ENCODE data around the gene GLRX3.
"Not testable (repeated sequence)": the region's sequence is repeated elsewhere in the genome, so short reads cannot be mapped to it uniquely, and the experiment has no call there.

GLRX3 gene

GRCh38 chr10:130196511-130197487, 60.6 kb downstream of the GLRX3 start:
- Histone ChIP-seq H3K27ac (ENCODE audit: low read depth, low read length, severe bottlenecking) (no peak overlapping the region), H3K9me3 (ENCODE audit: control insufficient read depth, low read length) (no peaks in the 10 kb centered on the region), H3K36me3 (ENCODE audit: control insufficient read depth, insufficient read depth, low read length) (no peaks in the 10 kb centered on the region), H3K4me1 (ENCODE audit: control insufficient read depth, insufficient read depth, low read length, poor library complexity, severe bottlenecking) (peaks cover 7% of the 10 kb centered on the region), H3K4me3 (ENCODE audit: extremely low read depth, insufficient read depth, low read length, poor library complexity, severe bottlenecking) (no peak overlapping the region)
- WGBS, 2 experiments (ENCODE audit: insufficient coverage in 2 of 2), result 97 to 98% methylated on average over 11 to 12 of the region's 15 CpGs

GRCh38 chr10:130198651-130199050, 62.5 kb downstream of the GLRX3 start:
- H3K4me1 ChIP-seq (ENCODE audit: control insufficient read depth, insufficient read depth, low read length, poor library complexity, severe bottlenecking), result peaks cover 5% of the 10 kb centered on the region
- WGBS, 2 experiments (ENCODE audit: insufficient coverage in 2 of 2), result 98 to 100% methylated on average over 5 to 6 of the region's 6 CpGs
- no peaks in the 10 kb centered on the region for H3K36me3 ChIP-seq (ENCODE audit: control insufficient read depth, insufficient read depth, low read length)
- no peak overlapping the region for H3K27ac ChIP-seq (ENCODE audit: low read depth, low read length, severe bottlenecking)
- no peaks in the 10 kb centered on the region for H3K9me3 ChIP-seq (ENCODE audit: control insufficient read depth, low read length)
- H3K4me3 ChIP-seq (ENCODE audit: extremely low read depth, insufficient read depth, low read length, poor library complexity, severe bottlenecking), result no peak overlapping the region

- H3K27ac ChIP-seq (ENCODE audit: low read depth, low read length, severe bottlenecking), result no peak overlapping the region
- no peak overlapping the region for H3K4me3 ChIP-seq (ENCODE audit: extremely low read depth, insufficient read depth, low read length, poor library complexity, severe bottlenecking)
- WGBS, 2 experiments (ENCODE audit: insufficient coverage in 2 of 2), result 86 to 89% methylated on average over 24 of the region's 26 CpGs
- no peaks in the 10 kb centered on the region for H3K36me3 ChIP-seq (ENCODE audit: control insufficient read depth, insufficient read depth, low read length)
- no peaks in the 10 kb centered on the region for H3K9me3 ChIP-seq (ENCODE audit: control insufficient read depth, low read length)
- no peaks in the 10 kb centered on the region for H3K4me1 ChIP-seq (ENCODE audit: control insufficient read depth, insufficient read depth, low read length, poor library complexity, severe bottlenecking)
These were observed 64.2 kb downstream of the GLRX3 start for GRCh38 chr10:130200179-130201042.

DNA sequence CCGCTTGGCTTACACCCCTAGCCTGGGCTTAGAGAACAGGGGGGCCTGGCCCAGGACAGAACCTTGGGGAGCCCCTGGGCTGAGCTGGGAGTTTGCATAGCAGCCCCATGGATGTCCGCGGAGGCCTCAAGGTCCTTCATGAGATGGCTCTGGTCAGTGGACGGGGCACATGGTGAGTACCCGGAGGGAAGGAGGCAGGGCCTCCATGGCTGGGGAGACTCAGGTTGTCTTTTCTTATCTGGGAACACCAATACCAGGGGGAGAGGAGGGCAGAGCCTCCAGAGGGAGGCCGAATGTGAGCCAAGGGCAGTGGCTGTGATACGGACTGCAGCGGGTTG, 64.8 kb downstream of the GLRX3 start:
- Histone ChIP-seq H3K27ac (ENCODE audit: low read depth, low read length, severe bottlenecking) (no peak overlapping the region), H3K9me3 (ENCODE audit: control insufficient read depth, low read length) (no peaks in the 10 kb centered on the region), H3K4me3 (ENCODE audit: extremely low read depth, insufficient read depth, low read length, poor library complexity, severe bottlenecking) (no peak overlapping the region), H3K4me1 (ENCODE audit: control insufficient read depth, insufficient read depth, low read length, poor library complexity, severe bottlenecking) (no peaks in the 10 kb centered on the region), H3K36me3 (ENCODE audit: control insufficient read depth, insufficient read depth, low read length) (no peaks in the 10 kb centered on the region)
- 95 to 98% methylated on average over 8 of the region's 8 CpGs for WGBS, 2 experiments (ENCODE audit: insufficient coverage in 2 of 2)

- WGBS, 2 experiments (ENCODE audit: insufficient coverage in 2 of 2), result 78 to 100% methylated on average over 1 of the region's 4 CpGs
- H3K36me3 ChIP-seq (ENCODE audit: control insufficient read depth, insufficient read depth, low read length); H3K4me3 ChIP-seq (ENCODE audit: extremely low read depth, insufficient read depth, low read length, poor library complexity, severe bottlenecking): not testable (repeated sequence)
These were observed 66.0 kb downstream of the GLRX3 start for GRCh38 chr10:130202150-130202549.

GRCh38 chr10:130202984-130203621, 66.9 kb downstream of the GLRX3 start:
- Histone ChIP-seq H3K27ac (ENCODE audit: low read depth, low read length, severe bottlenecking) (no peak overlapping the region), H3K36me3 (ENCODE audit: control insufficient read depth, insufficient read depth, low read length) (no peaks in the 10 kb centered on the region), H3K4me3 (ENCODE audit: extremely low read depth, insufficient read depth, low read length, poor library complexity, severe bottlenecking) (no peak overlapping the region), H3K4me1 (ENCODE audit: control insufficient read depth, insufficient read depth, low read length, poor library complexity, severe bottlenecking) (no peaks in the 10 kb centered on the region), H3K9me3 (ENCODE audit: control insufficient read depth, low read length) (no peaks in the 10 kb centered on the region)
- 95 to 97% methylated on average over 17 of the region's 29 CpGs for WGBS, 2 experiments (ENCODE audit: insufficient coverage in 2 of 2)

More at GRCh38 chr10:130202150-130202549, 66.0 kb downstream of the GLRX3 start:
- not testable (repeated sequence) for H3K4me1 ChIP-seq (ENCODE audit: control insufficient read depth, insufficient read depth, low read length, poor library complexity, severe bottlenecking); H3K9me3 ChIP-seq (ENCODE audit: control insufficient read depth, low read length); H3K27ac ChIP-seq (ENCODE audit: low read depth, low read length, severe bottlenecking)

DNA sequence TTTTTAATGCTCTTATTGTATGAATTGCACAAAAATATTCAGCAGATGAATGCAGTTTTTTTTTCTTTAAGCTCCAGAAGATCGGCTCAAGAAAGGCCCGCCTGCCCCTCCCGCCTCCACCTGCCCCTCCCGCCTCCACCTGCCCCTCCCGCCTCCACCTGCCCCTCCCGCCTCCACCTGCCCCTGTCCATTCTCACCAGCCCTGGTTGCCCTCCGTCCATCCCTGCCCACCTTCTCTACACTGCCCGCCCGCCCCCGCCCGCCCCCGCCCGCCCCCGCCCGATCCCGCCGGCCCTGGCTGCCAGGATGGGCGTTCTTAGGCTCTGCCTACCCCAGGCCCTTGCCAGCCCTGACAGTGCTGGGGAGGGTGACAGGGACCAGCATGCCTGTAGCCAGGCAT, 67.4 kb downstream of the GLRX3 start:
- no peak overlapping the region for H3K4me3 ChIP-seq (ENCODE audit: extremely low read depth, insufficient read depth, low read length, poor library complexity, severe bottlenecking)
- no peaks in the 10 kb centered on the region for H3K36me3 ChIP-seq (ENCODE audit: control insufficient read depth, insufficient read depth, low read length)
- H3K27ac ChIP-seq (ENCODE audit: low read depth, low read length, severe bottlenecking), result no peak overlapping the region
- H3K9me3 ChIP-seq (ENCODE audit: control insufficient read depth, low read length), result no peaks in the 10 kb centered on the region
- no peaks in the 10 kb centered on the region for H3K4me1 ChIP-seq (ENCODE audit: control insufficient read depth, insufficient read depth, low read length, poor library complexity, severe bottlenecking)
- 93% methylated on average over 5 of the region's 18 CpGs; no CpG with 5 or more reads in 1 of the 2 experiments for WGBS, 2 experiments (ENCODE audit: insufficient coverage in 2 of 2)

GRCh38 chr10:130206216-130206737, 70.1 kb downstream of the GLRX3 start:
- Histone ChIP-seq H3K36me3 (ENCODE audit: control insufficient read depth, insufficient read depth, low read length) (no peaks in the 10 kb centered on the region), H3K4me3 (ENCODE audit: extremely low read depth, insufficient read depth, low read length, poor library complexity, severe bottlenecking) (no peak overlapping the region), H3K9me3 (ENCODE audit: control insufficient read depth, low read length) (no peaks in the 10 kb centered on the region), H3K4me1 (ENCODE audit: control insufficient read depth, insufficient read depth, low read length, poor library complexity, severe bottlenecking) (no peaks in the 10 kb centered on the region), H3K27ac (ENCODE audit: low read depth, low read length, severe bottlenecking) (no peak overlapping the region)
- 87 to 91% methylated on average over 13 to 14 of the region's 14 CpGs for WGBS, 2 experiments (ENCODE audit: insufficient coverage in 2 of 2)

DNA sequence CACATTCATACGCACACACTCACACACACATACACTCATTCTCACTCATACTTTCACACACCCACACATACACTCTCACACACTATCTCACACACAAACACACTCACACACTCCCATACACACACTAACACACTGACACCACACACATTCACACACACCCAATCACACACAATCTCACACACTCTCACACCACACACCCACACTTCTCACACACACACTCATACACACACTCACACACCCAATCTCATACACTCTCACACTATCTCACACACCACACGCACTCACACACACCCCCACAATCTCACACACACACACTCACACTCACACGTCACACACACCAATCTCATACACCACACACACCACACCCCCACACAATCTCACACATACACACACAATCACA, 71.0 kb downstream of the GLRX3 start:
- H3K4me3 ChIP-seq (ENCODE audit: extremely low read depth, insufficient read depth, low read length, poor library complexity, severe bottlenecking), result no peak overlapping the region
- H3K27ac ChIP-seq (ENCODE audit: low read depth, low read length, severe bottlenecking), result no peak overlapping the region
- H3K4me1 ChIP-seq (ENCODE audit: control insufficient read depth, insufficient read depth, low read length, poor library complexity, severe bottlenecking), result no peaks in the 10 kb centered on the region
- WGBS, 2 experiments (ENCODE audit: insufficient coverage in 2 of 2), result 53 to 54% methylated on average over 3 of the region's 3 CpGs
- H3K9me3 ChIP-seq (ENCODE audit: control insufficient read depth, low read length), result no peaks in the 10 kb centered on the region
- no peaks in the 10 kb centered on the region for H3K36me3 ChIP-seq (ENCODE audit: control insufficient read depth, insufficient read depth, low read length)

- WGBS, 2 experiments (ENCODE audit: insufficient coverage in 2 of 2), result 60 to 100% methylated on average over 1 to 3 of the region's 3 CpGs
- H3K4me3 ChIP-seq (ENCODE audit: extremely low read depth, insufficient read depth, low read length, poor library complexity, severe bottlenecking), result no peak overlapping the region
These were observed 72.6 kb downstream of the GLRX3 start for GRCh38 chr10:130208807-130209206.

More at GRCh38 chr10:130208807-130209206, 72.6 kb downstream of the GLRX3 start:
- Histone ChIP-seq H3K27ac (ENCODE audit: low read depth, low read length, severe bottlenecking) (no peak overlapping the region), H3K36me3 (ENCODE audit: control insufficient read depth, insufficient read depth, low read length) (no peaks in the 10 kb centered on the region), H3K9me3 (ENCODE audit: control insufficient read depth, low read length) (no peaks in the 10 kb centered on the region), H3K4me1 (ENCODE audit: control insufficient read depth, insufficient read depth, low read length, poor library complexity, severe bottlenecking) (no peaks in the 10 kb centered on the region)

All from mesodermal cell (in vitro differentiated cells).